Peyer's patch (tissue), 4 donors: Measurements from ENCODE around the gene YIPF6. TPM values are rescaled to one million over a fixed set of nuclear protein-coding genes. Genes with fewer than 3 reads are reported as not detected.
"Not testable (repeated sequence)": the region's sequence is repeated elsewhere in the genome, so short reads cannot be mapped to it uniquely, and the experiment has no call there.

Experiments used
- DNase-seq, 3 donors: peaks; one replicate each; pipeline ENCODE4 v3.0.0-alpha.2; 2017 to 2019
- H3K27ac ChIP-seq, 4 donors: fragments of 200-600 bp; sonication (generic); one replicate each; pipeline ENCODE4 v1.5.1; 2016 to 2019
- H3K27me3 ChIP-seq, 2 donors: fragments of 200-600 bp; sonication (generic); one replicate each; pipeline ENCODE4 v1.5.1; 2019
- H3K36me3 ChIP-seq, 3 donors: fragments of 200-600 bp; sonication (generic); one replicate each; pipeline ENCODE4 v1.5.1; 2016 to 2019
- H3K4me1 ChIP-seq, 4 donors: fragments of 200-600 bp; sonication (generic); one replicate each; pipeline ENCODE4 v1.5.1; 2016 to 2019
- H3K4me3 ChIP-seq, 4 donors: fragments of 200-600 bp; sonication (generic); 1 replicate in 3 of 4; 2 replicates in 1 of 4; pipeline ENCODE4 v1.5.1; 2016 to 2019; ENCODE audit warnings: mild to moderate bottlenecking in 1 of 4
- H3K9me3 ChIP-seq, 4 donors: fragments of 200-600 bp; sonication (generic); one replicate each; pipeline ENCODE4 v1.5.1; 2016 to 2019; ENCODE audit warnings: mild to moderate bottlenecking in 1 of 4
- POLR2A ChIP-seq, 2 donors: fragments of 450-650 bp; IDR thresholded peaks; one replicate each; pipeline ENCODE4 v1.5.1; 2017; ENCODE audit warnings: antibody characterized with exemption in 2 of 2, mild to moderate bottlenecking in 2 of 2, moderate library complexity in 2 of 2
- total RNA-seq, 4 donors: library from RNA; depleted of rRNA; stranded (reverse); fragments of >200 nt; gene quantifications; one replicate each; pipeline ENCODE4 v1.1.0, GENCODE V29; 2016
- TF ChIP-seq, protein P1 (sequence below), 6 experiments: fragments of 450-650 bp in 4 of 6; fragments of 200-600 bp in 2 of 6; sonication (generic) in 1 of 6; IDR thresholded peaks; one replicate each; pipeline ENCODE4 v1.5.1; 2017 to 2019; ENCODE audit warnings: antibody characterized with exemption in 6 of 6, mild to moderate bottlenecking in 3 of 6, moderate library complexity in 1 of 6

The YIPF6 gene
- total RNA-seq, 4 donors from 2014 or later, result 22.6 to 24.8 (median 23.9) TPM

DNA sequence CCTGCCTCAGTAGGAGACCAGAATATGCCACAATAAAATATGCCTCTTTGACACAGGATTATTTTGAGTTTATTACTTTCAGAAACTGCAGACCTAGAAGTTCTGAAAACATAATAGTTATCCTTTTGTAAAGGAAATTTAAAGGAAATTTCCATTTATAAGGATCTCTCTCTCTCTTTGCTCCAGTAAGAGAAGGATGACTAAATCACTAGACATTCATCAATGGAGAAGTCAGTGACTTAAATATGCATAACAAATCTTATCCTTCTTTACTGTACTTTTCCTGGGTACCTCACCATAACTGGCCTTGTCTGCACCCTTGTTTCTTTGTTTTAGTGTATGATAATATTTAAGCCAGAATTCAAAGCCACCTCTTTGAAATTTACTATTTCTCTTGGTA lies 37.3 kb upstream of the YIPF6 start:
- Histone ChIP-seq H3K36me3 (no peaks in the 10 kb centered on the region), H3K27me3 (no peaks in the 10 kb centered on the region), H3K4me1 (no peaks in the 10 kb centered on the region), H3K9me3 (no peaks in the 10 kb centered on the region), H3K4me3 (no peak overlapping the region), H3K27ac (no peak overlapping the region)
- DNase-seq, result no peak
- TF ChIP-seq, protein P1, sequence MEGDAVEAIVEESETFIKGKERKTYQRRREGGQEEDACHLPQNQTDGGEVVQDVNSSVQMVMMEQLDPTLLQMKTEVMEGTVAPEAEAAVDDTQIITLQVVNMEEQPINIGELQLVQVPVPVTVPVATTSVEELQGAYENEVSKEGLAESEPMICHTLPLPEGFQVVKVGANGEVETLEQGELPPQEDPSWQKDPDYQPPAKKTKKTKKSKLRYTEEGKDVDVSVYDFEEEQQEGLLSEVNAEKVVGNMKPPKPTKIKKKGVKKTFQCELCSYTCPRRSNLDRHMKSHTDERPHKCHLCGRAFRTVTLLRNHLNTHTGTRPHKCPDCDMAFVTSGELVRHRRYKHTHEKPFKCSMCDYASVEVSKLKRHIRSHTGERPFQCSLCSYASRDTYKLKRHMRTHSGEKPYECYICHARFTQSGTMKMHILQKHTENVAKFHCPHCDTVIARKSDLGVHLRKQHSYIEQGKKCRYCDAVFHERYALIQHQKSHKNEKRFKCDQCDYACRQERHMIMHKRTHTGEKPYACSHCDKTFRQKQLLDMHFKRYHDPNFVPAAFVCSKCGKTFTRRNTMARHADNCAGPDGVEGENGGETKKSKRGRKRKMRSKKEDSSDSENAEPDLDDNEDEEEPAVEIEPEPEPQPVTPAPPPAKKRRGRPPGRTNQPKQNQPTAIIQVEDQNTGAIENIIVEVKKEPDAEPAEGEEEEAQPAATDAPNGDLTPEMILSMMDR (IDR thresholded peaks at IDR 0.05), result no peak
- no peak for TF ChIP-seq POLR2A (IDR thresholded peaks at IDR 0.05)

DNA sequence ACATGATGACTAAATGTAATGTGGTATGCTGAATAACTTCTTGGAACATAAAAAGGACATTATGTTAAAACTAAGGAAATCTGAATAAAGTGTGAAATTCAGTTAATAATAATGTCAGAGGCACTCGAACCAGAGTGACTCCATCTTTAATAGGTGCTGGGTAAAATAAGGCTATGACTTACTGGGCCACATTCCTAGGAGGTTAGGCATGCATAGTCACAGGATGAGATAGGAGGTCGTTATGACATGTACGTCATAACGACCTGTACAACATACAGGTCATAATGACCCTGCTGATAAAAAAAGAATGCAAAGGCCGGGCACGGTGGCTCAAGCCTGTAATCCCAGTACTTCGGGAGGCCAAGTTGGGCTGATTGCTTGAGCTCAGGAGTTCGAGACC lies 36.7 kb upstream of the YIPF6 start:
- no peaks in the 10 kb centered on the region for H3K27me3 ChIP-seq
- no peak overlapping the region for H3K4me3 ChIP-seq
- H3K36me3 ChIP-seq, result no peaks in the 10 kb centered on the region
- no peak for DNase-seq
- H3K27ac ChIP-seq, result no peak overlapping the region
- H3K9me3 ChIP-seq, result no peaks in the 10 kb centered on the region
- no peaks in the 10 kb centered on the region for H3K4me1 ChIP-seq
- no peak for TF ChIP-seq POLR2A (IDR thresholded peaks at IDR 0.05)
- TF ChIP-seq, protein P1 (IDR thresholded peaks at IDR 0.05), result no peak

DNA sequence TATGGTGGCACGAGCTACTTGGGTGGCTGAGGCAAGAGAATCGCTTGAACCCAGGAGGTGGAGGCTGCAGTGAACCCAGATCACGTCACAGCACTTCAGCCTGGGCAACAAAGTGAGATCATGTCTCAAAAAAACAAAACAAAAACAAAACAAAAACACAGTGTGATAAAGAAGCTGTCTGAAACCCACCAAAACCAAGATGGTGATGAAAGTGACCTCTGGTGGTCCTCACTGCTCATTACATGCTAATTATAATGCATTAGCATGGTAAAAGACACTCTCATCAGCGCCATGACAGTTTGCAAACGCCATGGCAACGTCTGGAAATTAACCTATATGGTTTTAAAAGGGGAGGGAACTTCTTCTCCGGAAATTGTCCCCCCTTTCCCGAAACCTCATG lies 36.2 kb upstream of the YIPF6 start:
- H3K4me1 ChIP-seq, result no peaks in the 10 kb centered on the region
- no peak overlapping the region for H3K27ac ChIP-seq
- H3K4me3 ChIP-seq, result no peak overlapping the region
- DNase-seq, result no peak
- H3K9me3 ChIP-seq, result no peaks in the 10 kb centered on the region
- H3K36me3 ChIP-seq, result no peaks in the 10 kb centered on the region
- no peak for TF ChIP-seq POLR2A (IDR thresholded peaks at IDR 0.05)
- TF ChIP-seq, protein P1 (IDR thresholded peaks at IDR 0.05), result peak in 4 of 6 experiments; percentile 24 to 45 (median 38)
- H3K27me3 ChIP-seq, result no peaks in the 10 kb centered on the region

DNA sequence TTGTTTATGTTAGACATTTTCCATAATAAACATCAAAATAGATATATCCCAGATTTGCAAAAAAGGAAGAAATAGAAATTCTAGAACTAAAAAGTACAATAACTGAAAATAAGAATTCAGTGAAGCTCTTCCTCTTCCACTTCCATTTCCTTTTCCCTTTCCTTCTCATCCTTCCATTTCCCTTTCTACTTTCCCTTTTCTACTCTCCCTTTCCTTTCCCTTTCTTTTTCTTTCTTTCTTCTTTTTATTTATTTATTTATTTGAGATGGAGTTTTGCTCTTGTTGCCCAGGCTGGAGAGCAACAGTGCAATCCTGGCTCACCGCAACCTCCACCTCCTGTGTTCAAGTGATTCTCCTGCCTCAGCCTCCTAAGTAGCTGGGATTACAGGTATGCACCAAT lies 35.0 kb upstream of the YIPF6 start:
- Histone ChIP-seq H3K27ac (no peak overlapping the region), H3K4me1 (no peaks in the 10 kb centered on the region), H3K4me3 (no peak overlapping the region), H3K27me3 (no peaks in the 10 kb centered on the region), H3K9me3 (no peaks in the 10 kb centered on the region), H3K36me3 (no peaks in the 10 kb centered on the region)
- no peak for DNase-seq
- TF ChIP-seq, protein P1 (IDR thresholded peaks at IDR 0.05), result no peak
- TF ChIP-seq POLR2A (IDR thresholded peaks at IDR 0.05), result no peak

DNA sequence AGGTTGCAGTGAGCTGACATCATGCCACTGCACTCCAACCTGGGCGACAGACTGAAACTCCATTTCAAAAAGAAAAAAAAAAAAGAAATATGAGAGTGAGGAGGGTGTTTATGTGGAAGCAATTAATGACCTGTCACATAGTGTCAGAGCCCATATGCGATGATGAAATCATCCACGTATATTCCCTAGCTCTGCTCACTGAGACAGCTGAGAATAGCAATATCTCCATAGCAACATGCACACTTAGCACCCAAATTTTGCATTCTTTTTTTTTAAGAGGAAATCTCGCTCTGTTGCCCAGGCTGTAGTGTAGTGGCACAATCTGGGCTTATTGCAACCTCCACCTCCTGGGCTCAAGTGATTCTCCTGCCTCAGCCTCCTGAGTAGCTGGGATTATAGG lies 34.1 kb upstream of the YIPF6 start:
- Histone ChIP-seq H3K4me1 (no peaks in the 10 kb centered on the region), H3K4me3 (no peak overlapping the region), H3K9me3 (no peaks in the 10 kb centered on the region), H3K27me3 (no peaks in the 10 kb centered on the region), H3K36me3 (no peaks in the 10 kb centered on the region), H3K27ac (no peak overlapping the region)
- TF ChIP-seq POLR2A (IDR thresholded peaks at IDR 0.05), result no peak
- TF ChIP-seq, protein P1 (IDR thresholded peaks at IDR 0.05), result no peak
- no peak for DNase-seq

DNA sequence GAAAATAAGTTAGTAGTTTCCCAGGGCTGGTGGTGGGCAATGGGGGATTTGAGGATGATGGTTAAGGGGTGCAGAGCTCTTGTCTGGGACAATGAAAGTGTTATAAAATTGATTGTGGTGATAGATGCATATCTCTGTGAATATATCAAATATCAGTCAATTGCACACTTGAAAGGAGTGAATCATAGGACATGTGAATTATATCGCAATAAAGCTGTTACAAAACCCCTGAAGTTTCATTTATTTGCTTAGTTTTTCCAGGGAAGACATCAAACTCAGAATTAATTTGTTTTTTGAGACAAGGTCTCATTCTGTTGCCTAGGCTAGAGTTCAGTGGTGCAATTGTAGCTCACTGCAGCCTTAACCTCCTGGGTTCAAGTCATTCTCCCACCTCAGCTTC lies 17.9 kb upstream of the YIPF6 start:
- H3K36me3 ChIP-seq, result no peaks in the 10 kb centered on the region
- H3K27me3 ChIP-seq, result no peaks in the 10 kb centered on the region
- H3K4me3 ChIP-seq, result no peak overlapping the region
- H3K9me3 ChIP-seq, result no peaks in the 10 kb centered on the region
- DNase-seq, result no peak
- H3K27ac ChIP-seq, result no peak overlapping the region
- no peak for TF ChIP-seq POLR2A (IDR thresholded peaks at IDR 0.05)
- TF ChIP-seq, protein P1 (IDR thresholded peaks at IDR 0.05), result no peak
- H3K4me1 ChIP-seq, result no peaks in the 10 kb centered on the region

DNA sequence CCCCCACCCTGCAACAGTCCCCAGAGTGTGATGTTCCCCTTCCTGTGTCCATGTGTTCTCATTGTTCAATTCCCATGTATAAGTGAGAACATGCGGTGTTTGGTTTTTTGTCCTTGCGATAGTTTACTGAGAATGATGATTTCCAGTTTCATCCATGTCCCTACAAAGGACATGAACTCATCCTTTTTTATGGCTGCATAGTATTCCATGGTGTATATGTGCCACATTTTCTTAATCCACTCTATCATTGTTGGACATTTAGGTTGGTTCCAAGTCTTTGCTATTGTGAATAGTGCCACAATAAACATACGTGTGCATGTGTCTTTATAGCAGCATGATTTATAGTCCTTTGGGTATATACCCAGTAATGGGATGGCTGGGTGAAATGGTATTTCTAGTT lies 12.7 kb upstream of the YIPF6 start:
- H3K4me3 ChIP-seq, H3K36me3 ChIP-seq, H3K4me1 ChIP-seq, H3K27ac ChIP-seq, H3K9me3 ChIP-seq, H3K27me3 ChIP-seq, DNase-seq: not testable (repeated sequence)
